IPS-NIHi11 (cell line): ENCODE measurements around the gene IFNA7.
"Not testable (repeated sequence)": the region's sequence is repeated elsewhere in the genome, so short reads cannot be mapped to it uniquely, and the experiment has no call there.

Source experiments
- DNase-seq: peaks from one replicate; pipeline ENCODE4 v3.0.0; 2012; ENCODE audit warnings: mixed read lengths, low spot score

The IFNA7 gene

DNA sequence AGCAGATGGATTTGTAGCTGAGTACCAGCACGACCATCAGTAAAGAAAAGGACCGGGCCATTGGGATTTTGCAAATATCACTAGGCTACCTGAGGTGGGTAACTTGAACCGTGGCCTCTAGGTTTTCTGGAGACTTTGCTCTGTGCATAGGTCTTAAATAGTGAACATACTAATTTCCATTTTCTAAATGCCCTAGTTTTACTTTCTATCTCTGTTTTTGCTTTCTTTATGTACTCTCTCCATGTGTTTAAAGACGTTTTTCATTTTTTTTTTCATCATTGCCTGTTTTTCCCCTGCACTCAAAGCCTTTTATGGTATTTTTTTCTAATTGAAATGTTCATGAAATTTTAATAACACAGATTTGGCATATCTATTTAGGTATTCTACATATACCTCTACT lies at the start of gene IFNA7:
Gene IFNA7 (minus strand): TSS at position 101 of the 400 bp plus-strand sequence. CDS start 40 bp downstream, at position 61.
- not testable (repeated sequence) for DNase-seq

DNA sequence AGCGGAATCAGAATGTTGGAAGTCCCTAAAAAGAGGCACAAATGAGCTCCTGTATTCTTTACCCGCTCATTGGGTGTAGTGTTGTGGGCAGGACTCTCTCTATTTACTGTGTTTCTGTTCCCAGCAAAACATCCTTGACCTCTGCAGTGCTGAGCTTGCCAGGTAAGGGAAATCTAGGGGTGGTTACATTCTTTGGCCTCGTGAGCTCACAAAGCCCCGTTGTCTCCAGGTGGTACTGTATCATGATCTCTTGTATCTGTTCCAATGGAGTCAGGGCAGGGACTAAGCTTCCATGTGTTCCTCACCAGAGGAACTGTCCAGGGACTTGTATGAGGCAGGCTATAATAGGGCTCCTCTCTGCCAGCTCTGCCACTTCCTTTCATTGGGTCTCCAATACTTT lies 49.6 kb upstream of the IFNA7 start:
- DNase-seq = no peak

DNA sequence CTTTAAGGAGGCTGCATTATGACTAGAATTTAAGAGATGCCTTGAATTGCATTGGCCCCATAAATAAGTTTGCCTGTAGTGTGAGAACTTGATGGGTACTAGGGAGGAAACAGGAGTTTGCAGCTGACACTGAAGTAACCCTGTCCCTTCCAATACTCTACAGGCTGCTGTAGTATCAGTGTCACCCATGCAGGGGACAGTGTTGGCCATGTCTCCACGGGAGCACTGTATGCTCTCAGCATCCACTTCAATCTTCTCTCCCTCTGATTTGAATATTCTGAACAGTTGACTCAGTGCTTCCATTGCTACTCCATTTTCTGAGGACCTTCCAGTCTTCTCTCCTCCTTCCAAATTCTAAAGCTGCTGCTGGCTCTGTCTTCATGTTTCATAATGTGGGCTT lies 49.2 kb upstream of the IFNA7 start:
- no peak for DNase-seq

- DNase-seq = no peak
These were observed 42.8 kb upstream of the IFNA7 start for GRCh38 chr9:21244836-21245235.

- no peak for DNase-seq
These were observed 37.9 kb upstream of the IFNA7 start, which contains the start of gene IFNA14 for GRCh38 chr9:21239911-21240310. TSS of gene IFNA14 (minus strand) at chr9:21240005. CDS start at chr9:21239935, 70 bp downstream.

DNA sequence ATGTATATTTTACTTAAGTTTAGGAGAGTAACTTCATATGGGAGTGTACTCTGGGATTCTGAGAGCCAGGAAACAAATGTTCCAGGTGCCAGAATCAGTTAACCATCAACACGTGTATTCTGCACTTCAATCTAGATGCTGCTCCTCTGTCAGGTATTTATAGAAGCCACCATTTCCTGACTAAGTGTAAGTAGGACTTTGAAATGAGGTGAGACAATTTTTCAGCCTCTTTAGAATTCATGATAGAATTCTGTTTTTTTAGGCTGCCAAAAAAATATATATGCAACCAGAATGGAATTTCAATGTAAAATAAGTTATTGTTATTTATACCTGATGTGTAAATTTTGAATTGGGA lies 34.3 kb upstream of the IFNA7 start:
- not testable (repeated sequence) for DNase-seq

DNA sequence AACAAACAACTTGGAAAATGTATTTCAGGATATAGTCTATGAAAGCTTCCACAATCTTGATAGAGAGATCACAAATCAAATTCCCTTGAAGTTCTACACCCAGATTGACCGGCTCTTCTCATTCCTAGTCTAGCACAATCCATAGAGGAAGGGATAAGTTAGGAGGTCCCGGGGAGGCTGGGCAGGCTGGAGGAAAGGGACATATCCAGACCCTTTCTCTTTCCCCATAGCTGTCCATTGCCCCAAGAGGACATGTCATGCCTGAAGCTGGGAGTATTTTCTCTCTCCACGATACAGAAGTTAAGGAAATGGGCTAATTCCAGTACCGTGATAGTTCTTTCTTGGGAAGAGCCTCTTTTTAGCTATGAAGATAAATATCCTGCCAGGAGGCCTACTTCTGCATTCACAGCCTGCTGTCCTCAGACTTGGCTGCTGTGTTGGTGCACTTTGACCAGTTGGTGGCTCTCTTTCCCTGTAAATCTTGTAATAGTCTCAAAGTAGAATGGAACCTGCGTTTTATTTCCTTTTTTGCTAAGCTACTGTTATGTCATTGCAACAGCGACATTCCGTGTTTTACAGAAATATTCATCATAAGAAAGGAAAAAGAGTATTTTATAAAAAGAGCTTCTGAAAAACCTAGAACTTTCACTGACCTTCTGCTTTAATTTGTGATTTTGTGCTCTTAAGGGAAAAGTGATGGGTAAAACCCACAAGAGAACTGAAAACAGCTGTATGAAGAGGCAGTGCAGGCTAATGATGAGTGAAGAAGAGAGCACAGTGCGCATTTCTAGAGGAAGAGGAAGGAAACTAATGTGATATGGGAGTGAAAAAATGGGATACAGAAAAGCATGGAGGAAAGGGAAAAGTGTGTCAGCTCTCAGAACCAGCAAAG lies 33.7 kb upstream of the IFNA7 start:
- DNase-seq = peak; percentile 41

DNA sequence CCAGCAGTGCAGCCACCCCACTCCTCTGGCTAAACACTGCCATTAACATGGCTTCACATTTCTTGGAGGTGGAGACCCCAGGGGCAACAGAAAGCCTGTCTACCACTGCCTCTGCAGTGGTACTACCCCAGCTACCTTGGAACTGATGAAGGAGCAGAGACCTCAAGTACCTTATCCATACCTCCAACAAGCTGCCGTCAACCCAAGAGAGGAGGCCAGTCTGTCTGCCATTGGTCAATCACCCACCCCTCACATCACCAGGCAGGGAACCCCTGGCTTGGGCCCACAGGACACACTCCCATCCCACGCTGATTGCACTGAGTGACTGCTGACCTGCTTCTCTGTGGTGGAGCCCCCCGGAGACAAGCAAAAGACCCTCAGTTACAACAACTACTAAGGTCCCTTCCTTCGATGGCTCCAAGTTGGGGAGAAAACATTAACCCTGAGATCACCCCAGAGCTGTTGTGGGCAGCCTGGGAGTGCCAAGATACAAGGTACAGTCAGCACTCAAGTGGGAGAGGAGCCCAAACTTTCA lies 32.2 kb upstream of the IFNA7 start:
- DNase-seq = no peak

DNA sequence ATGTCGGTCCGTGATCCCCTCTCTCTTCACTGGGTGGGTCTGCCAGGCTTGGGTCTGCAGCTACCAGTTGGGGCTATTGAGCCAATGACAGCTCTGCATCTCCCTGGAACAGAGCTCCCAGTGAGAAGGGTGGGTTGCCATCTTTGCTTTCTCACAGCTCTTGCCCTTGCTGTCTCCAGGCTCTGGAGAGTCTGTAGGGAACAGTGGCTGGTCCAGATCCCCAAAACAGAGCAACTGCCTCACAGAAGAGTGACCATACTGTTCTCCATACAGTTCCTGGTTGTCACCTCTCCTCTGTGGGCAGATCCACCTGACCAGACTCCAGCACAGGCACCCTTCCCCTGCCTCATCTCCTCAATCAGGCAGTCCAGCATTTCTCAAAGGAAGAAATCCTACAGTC lies 31.3 kb upstream of the IFNA7 start:
- no peak for DNase-seq

DNA sequence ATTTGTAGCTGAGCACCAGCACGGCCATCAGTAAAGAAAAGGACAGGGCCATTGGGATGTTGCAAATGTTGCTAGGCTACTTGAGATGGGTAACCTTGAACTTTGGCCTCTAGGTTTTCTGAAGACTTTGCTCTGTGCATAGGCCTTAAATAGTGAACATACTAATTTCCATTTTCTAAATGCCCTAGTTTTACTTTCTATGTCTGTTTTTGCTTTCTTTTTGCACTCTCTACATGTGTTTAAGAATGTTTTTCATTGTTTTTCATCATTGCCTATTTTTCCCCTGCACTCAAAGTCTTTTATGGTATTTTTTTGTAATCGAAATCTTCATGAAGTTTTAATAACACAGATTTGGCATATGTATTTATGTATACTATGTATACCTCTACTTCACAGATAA lies 26.1 kb upstream of the IFNA7 start, which contains the start of gene IFNA17:
Gene IFNA17 (minus strand): TSS at position 101 of the 400 bp plus-strand sequence. CDS start 49 bp downstream, at position 52.
- no peak for DNase-seq

DNA sequence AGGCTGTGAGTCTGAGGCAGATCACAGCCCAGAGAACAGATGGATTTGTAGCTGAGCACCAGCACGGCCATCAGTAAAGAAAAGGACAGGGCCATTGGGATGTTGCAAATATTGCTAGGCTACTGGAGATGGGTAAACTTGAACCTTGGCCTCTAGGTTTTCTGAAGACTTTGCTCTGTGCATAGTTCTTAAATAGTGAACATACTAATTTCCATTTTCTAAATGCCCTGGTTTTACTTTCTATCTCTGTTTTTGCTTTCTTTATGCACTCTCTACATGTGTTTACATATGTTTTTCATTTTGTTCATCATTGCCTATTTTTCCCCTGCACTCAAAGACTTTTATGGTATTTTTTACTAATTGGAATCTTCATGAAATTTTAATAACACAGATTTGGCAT lies 15.2 kb upstream of the IFNA7 start, which contains the start of gene IFNA16:
Gene IFNA16 (minus strand): TSS at position 101 of the 400 bp plus-strand sequence. CDS start 6 bp downstream, at position 95.
- DNase-seq = not testable (repeated sequence)

DNA sequence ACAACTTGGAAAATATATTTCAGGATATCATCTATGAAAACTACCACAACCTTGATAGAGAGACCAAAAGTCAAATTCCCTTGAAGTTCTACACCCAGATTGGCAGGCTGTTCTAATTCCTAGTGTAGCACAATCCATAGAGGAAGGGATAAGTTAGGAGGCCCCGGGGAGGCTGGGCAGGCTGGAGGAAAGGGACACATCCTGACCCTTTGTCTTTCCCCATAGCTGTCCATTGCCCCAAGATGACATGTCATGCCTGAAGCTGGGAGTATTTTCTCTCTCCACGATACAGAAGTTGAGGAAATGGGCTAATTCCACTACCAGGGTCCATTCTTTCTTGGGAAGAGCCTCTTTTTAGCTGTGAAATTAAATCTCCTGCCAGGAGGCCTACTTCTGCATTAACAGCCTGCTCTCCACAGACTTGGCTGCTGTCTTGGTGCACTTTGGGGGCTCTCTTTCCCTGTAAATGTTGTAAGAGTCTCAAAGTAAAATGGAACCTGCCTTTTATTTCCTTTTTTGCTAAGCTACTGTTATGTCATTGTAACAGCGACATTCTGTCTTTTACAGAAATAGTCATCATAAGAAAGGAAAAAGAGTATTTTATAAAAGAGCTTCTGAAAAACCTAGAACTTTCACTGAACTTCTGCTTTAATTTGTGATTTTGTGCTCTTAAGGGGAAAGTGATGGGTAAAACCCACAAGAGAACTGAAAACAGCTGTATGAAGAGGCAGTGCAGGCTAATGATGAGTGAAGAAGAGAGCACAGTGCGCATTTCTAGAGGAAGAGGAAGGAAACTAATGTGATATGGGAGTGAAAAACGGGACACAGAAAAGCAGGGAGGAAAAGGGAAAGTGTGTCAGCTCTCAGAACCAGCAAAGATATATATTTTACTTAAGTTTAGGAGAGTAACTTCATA lies 11.7 kb upstream of the IFNA7 start:
- DNase-seq = peak; percentile 13

- not testable (repeated sequence) for DNase-seq
These were observed 10.2 kb upstream of the IFNA7 start for GRCh38 chr9:21212160-21212559.

GRCh38 chr9:21210782-21211181 lies 8.8 kb upstream of the IFNA7 start:
- DNase-seq = not testable (repeated sequence)

DNA sequence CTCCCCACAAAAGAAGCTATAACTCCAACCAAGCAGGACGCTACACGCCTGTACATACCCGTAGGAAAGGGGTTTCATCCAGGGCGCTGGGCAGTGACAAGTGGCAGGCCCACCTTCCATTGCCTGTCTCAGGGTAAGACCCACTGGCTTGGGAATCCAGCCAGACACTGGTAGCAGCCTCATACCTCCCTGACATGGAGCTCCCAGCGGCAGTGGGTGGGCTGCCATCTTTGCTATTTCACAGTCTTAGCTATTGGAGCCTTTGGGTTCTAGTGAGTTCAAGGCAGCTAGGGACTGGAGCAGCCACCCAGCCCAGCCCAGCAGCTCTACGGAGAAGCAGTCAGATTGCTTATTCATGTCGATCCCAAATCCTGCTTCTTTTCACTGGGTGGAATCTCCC lies 8.3 kb upstream of the IFNA7 start:
- no peak for DNase-seq

GRCh38 chr9:21207043-21207442 lies 5.0 kb upstream of the IFNA7 start, which contains the start of gene IFNA10:
TSS of gene IFNA10 (minus strand) at chr9:21207143. CDS start at chr9:21207097, 46 bp downstream.
- DNase-seq = not testable (repeated sequence)

DNA sequence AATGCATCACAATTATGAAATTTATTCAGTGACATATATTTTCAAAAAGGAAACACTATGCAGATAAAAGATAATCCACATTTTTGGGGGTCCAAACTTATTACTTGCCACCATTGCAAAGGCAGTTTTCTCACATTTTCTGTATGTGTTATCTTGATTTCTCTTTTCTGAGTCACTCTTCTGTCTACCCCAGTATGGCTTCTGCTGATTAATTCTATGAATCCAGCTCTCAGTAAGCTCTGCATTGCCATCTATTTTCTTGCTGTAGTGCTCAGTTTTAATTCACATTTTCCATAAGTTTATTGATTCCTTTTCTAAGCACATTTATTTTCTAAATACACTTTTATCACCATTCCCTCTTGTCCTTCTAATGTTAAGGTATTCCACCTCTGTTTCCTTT lies 3.2 kb upstream of the IFNA7 start:
- no peak for DNase-seq

DNA sequence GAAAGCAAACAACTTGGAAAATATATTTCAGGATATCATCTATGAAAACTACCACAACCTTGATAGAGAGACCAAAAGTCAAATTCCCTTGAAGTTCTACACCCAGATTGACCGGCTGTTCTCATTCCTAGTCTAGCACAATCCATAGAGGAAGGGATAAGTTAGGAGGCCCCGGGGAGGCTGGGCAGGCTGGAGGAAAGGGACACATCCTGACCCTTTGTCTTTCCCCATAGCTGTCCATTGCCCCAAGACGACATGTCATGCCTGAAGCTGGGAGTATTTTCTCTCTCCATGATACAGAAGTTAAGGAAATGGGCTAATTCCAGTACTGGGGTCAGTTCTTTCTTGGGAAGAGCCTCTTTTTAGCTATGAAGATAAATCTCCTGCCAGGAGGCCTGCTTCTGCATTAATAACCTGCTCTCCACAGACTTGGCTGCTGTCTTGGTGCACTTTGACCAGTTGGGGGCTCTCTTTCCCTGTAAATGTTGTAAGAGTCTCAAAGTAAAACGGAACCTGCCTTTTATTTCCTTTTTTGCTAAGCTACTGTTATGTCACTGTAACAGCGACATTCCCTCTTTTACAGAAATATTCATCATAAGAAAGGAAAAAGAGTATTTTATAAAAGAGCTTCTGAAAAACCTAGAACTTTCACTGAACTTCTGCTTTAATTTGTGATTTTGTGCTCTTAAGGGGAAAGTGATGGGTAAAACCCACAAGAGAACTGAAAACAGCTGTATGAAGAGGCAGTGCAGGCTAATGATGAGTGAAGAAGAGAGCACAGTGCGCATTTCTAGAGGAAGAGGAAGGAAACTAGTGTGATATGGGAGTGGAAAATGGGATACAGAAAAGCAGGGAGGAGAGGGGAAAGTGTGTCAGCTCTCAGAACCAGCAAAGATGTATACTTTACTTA lies 6.9 kb downstream of the IFNA7 start:
- DNase-seq = not testable (repeated sequence)

GRCh38 chr9:21187487-21187886 lies 14.5 kb downstream of the IFNA7 start, which contains the start of gene IFNA4:
TSS of gene IFNA4 (minus strand) at chr9:21187587. CDS start at chr9:21187531, 56 bp downstream.
- DNase-seq = not testable (repeated sequence)

- not testable (repeated sequence) for DNase-seq
These were observed 18.9 kb downstream of the IFNA7 start for GRCh38 chr9:21182810-21183736.
